GM13977 (cell line): ENCODE results near the gene TPM2.
A peak's percentile ranks its signal among the peaks of the same experiment; 100 is the strongest.

Experiments used
- DNase-seq: peaks from one replicate; pipeline ENCODE4 v3.0.0; 2012; ENCODE audit warnings: low spot score
- in situ Hi-C: fragments of 300-500 bp; cut with MboI; formaldehyde crosslinking; loops from one replicate; pipeline ENCODE4 v1.12.0; 2022; ENCODE audit warnings: low sequenced_read_pairs, low pct_unique_long_range_greater_than_20kb, mixed read lengths, inconsistent platforms; ENCODE audit not compliant: unreplicated experiment
- TF ChIP-seq, protein P1 (sequence below): IDR thresholded peaks from 2 replicates; pipeline ENCODE4 v1.5.1; 2012; ENCODE audit warnings: mild to moderate bottlenecking, control low read depth; ENCODE audit not compliant: insufficient read depth; ENCODE audit errors: extremely low read depth, missing control alignments

TPM2 gene

DNA sequence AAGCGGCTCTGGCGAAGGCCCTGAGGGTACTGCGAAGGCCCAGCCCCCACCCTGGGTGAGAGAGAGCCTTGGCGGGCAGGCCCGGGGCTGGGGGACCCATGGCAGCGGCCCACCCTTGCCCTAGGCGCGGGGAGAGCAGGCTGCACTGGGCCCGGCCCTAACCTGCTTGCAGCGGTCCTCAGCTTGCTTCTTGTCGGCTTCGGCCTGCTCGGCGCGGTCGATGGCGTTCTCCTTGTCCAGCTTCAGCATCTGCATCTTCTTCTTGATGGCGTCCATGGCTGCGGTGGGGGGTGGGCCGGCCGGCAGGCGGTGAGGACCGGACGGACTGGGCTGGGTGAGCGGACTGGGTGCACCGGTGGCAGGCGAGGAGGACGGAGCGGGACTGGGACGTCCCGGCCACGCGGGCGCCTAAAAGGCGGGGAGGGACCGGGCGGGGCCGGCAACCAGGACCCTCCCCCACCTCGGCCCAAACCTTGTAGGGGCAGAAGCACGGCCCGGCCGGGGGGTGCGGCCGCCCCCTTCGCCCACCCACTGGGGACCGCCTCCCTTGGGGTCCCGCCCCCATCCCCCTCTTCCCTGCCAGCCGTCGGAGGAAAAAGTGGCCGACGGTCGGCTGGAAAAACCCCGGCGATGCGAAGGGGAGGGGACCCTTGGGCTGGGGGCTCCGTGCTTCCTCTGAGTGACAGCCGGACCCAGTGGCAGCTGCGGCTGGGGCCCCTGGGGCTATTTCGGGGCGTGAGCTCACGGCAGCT lies at the start of gene TPM2:
TSS of gene TPM2 (minus strand) at position 384 of the 752 bp plus-strand sequence. CDS start at position 276, 108 bp downstream.
- in situ Hi-C loops: no loop called here
- TF ChIP-seq, protein P1, sequence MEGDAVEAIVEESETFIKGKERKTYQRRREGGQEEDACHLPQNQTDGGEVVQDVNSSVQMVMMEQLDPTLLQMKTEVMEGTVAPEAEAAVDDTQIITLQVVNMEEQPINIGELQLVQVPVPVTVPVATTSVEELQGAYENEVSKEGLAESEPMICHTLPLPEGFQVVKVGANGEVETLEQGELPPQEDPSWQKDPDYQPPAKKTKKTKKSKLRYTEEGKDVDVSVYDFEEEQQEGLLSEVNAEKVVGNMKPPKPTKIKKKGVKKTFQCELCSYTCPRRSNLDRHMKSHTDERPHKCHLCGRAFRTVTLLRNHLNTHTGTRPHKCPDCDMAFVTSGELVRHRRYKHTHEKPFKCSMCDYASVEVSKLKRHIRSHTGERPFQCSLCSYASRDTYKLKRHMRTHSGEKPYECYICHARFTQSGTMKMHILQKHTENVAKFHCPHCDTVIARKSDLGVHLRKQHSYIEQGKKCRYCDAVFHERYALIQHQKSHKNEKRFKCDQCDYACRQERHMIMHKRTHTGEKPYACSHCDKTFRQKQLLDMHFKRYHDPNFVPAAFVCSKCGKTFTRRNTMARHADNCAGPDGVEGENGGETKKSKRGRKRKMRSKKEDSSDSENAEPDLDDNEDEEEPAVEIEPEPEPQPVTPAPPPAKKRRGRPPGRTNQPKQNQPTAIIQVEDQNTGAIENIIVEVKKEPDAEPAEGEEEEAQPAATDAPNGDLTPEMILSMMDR: no peak
- no peak for DNase-seq

DNA sequence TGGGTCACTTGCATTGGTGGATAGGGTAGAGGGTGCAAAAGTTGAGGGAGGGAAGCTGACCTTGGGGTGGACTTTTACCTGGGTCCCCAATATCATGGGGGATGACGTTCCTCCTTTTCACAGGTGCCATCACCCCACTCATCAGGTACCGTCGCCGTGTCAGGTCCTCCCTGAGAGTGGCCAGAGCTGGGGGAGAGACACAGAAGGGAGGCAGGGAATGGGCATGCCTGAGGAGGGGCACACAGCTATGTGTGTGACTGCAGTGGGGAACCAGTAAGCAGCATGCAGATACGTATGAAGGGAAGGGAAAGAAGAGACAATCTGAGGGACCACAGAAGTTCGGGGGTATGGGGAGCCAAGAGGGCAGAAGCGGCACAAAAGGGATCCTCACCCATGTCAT lies 49.2 kb upstream of the TPM2 start:
- in situ Hi-C loops: no loop called here
- no peak for DNase-seq
- TF ChIP-seq, protein P1: no peak

DNA sequence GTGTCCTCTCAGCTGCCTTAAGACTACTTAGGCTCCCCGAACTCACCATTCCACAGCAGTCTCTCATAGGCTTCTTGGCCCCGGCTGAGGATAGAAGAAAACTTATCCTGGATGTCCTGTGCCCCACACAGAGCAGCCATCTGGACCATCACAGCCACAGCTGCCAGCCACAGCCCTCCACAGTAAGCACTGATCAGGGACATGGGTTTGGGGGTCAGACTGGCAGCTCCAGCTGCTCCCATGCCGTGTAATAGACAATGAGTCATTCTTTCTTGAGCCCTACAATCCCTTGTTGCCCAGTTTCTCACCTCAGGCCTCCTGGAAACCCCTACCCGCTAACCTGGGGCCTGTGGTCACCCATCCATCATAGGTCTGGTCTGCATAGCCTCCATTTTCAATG lies 48.5 kb upstream of the TPM2 start:
- in situ Hi-C loops: no loop called here
- TF ChIP-seq, protein P1: no peak
- no peak for DNase-seq

DNA sequence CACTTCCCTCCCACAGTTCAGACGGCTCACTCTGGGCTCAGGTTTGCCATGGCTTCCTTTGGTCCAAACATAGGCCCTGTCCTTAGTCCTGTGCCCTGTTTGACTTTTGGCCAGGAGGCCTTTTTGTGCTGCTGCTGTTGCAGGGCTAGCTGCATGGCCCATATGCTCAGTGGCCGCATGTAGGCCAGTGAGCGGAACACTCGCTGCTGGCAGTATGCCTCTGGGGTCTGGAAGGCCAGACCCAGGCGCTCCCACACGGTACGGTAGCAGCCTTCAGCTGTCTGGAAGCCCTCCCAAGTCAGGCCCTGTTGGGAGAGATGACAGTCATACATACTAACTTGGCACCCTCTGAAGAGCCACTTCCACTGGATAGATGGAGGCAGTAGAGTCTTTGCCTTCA lies 47.4 kb upstream of the TPM2 start:
- in situ Hi-C loops: no loop called here
- TF ChIP-seq, protein P1: no peak
- DNase-seq: no peak

DNA sequence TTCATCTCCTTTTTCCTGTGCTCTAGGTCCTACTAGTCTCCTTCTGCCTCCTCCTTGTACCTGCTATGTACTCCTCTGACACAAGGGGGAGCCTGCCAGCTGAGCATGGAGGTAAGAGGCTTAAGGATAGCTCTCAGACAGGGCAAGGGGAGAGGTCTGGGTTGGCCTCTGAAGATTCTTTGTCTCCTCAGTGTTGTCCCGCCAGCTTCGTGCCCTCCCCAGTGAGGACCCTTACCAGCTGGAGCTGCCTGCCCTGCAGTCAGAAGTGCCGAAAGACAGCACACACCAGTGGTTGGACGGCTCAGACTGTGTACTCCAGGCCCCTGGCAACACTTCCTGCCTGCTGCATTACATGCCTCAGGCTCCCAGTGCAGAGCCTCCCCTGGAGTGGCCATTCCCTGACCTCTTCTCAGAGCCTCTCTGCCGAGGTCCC lies 46.5 kb upstream of the TPM2 start:
- DNase-seq: peak; percentile 72
- in situ Hi-C loops: no loop called here
- TF ChIP-seq, protein P1: peak; percentile 92

DNA sequence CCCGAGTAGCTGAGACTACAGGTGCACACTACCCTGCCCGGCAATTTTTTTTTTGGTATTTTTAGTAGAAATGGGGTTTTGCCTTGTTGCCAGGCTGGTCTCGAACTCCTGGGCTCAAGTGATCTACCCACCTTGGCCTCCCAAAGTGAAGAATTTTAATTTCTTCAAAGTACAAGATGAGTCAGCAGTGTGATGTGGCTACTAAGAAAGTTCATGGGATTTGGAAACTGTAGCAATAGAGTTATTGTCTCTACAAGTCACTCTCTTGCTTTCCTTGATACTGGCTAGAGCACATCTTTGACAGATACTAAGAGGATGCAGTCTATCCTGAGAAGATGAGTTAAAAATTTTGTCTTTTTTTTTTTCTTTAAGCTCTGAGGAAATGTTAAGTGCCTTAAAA lies 44.4 kb upstream of the TPM2 start:
- DNase-seq: no peak
- TF ChIP-seq, protein P1: no peak
- in situ Hi-C loops: no loop called here
